HG03039 (cell line): ENCODE measurements around the gene GPR156.
"Not testable (repeated sequence)": the region's sequence is repeated elsewhere in the genome, so short reads cannot be mapped to it uniquely, and the experiment has no call there.

Experiments used
- ATAC-seq: cut with Tn5 transposase; IDR thresholded peaks from one replicate; pipeline ENCODE4 v1.9.1; 2021; ENCODE audit warnings: mild to moderate bottlenecking, moderate library complexity; ENCODE audit not compliant: unreplicated experiment

Gene GPR156

DNA sequence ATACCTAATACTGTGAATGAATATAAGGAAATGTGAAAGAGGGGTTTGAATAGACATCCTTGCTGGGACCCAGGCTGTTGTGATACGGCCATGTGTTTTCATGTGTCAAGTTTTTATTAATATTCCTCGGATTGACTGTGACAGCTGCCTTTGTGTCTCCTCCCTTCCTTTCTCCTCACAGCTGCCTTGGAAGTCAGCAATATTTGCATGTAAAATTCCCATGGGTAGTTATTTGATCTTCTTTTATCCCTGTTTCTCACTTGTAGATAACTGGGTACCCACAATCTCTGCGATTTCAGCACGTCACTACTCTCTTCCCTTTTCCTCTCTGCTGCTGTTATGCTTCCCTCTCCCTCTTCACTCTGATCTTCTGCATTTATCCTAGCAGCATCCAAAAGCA, 9.4 kb downstream of the GPR156 start:
- ATAC-seq, result no peak

DNA sequence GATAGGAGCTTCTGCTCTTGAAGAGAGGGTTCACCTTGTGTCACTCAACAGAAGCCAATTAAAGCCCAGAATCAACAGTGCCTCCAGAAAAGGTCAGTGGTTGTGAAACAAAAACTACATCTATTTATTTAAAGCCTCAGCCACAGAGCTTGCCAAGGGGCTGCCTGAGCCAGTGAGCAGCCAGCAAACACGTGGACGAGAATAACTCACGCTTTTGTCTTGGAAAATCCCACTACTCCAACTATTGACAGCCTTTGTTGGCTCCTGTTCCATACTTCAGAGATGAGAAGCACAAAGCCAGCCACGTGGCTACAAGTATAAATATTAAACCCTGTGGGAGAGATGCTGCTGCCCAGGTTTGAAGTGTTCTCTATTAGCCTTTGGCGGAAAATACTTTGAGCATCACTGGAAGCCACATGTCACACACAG, 10.3 kb downstream of the GPR156 start:
- ATAC-seq, result no peak

GRCh38 chr3:120272286-120272685, 12.7 kb downstream of the GPR156 start:
- ATAC-seq, result no peak

DNA sequence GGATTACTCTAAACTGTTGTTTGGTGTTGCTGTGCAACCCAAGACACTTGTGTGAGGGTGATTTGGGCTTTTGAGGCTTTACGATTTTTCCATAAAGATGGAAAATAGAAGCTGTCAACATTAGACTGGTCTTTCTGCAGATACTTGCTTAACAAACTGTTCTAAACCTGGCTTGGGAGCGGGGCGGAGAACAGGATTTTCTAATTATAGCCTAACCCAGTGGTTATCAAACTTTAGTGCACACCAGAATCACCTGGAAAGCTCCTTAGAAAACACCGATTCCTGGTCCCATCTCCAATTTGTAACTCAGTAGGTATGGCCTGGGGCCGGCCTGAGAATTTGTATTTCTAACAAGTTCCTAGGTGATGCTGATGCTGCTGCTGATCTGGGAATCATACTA, 19.0 kb downstream of the GPR156 start:
- ATAC-seq, result no peak

- ATAC-seq, result no peak
Observed at GRCh38 chr3:120264963-120265362, 20.1 kb downstream of the GPR156 start.

DNA sequence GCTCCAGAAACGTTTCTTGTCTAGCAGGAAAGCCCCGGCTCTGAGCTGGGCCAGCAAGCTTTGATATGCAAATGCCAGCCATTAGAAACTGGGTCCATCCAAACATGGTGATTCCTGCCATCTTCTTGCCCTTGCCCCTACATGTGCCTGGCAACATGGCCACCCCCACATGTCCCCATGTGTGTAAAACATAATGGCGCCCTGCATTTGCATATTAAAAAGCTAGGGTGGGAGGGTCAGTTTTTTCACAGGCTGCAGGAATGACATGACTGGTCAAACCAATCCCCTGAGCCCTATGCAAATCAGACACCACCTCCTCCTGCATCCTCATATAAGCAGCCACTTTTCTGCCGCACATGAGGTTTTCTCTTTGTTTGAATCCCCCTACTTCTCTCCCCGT, 21.2 kb downstream of the GPR156 start:
- no peak for ATAC-seq

DNA sequence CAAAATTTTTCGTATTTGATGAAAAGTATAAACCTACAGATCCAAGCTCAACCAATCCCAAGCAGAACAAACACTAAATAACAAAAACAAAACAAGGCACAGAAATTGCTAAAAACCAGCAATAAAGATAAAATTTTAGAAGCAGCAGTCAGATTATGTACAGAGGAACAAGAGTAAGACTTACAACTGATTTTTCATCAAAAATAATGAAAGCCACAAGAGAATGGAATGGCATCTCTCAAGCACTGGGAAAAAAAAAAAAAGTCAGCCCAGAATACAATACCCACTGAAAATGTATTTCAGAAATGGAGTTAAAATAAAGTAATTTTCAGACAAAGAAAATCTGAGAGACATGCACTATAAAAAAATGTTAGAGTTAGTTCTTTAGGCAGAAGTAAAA, 27.0 kb downstream of the GPR156 start:
- no peak for ATAC-seq

GRCh38 chr3:120245386-120245785, 39.6 kb downstream of the GPR156 start:
- no peak for ATAC-seq

DNA sequence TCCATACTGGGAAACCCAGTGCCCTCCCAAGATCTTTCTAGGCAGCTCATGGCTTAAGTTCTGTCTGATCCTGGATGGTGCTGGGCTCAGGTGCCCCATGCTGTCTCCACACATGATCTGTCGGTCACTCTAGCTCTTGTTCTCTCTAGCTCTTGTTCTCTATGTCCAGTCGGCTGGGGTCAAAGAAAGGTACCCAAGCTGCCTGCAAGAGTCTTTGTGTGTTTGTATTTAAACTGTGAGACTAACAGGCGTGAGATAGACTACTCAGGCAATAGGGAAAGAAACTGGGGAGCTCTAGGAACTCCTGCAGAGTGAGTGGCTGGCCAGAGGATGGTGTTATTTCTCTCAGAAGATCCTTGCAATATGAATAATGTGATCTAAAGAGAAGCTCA, 40.2 kb downstream of the GPR156 start:
- ATAC-seq, result no peak

DNA sequence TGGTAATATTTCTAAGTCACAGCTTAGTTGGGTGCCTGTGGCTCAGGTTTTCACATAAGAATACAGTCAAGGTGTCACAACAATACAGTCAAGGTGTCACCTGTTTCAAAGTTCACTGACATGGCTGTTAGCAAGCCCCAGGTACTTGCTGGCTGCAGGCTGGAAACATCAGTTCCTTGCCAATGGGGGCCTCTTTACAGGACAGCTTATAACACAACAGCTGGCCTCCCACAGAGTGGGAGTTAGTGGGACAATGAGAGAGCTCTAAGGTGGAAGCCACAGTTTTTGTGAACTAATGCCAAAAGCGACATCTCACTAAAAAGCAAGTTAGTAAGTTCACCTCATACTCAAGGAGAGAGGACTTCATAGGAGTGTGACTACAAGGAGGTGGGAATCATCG, 45.4 kb downstream of the GPR156 start:
- ATAC-seq, result no peak

DNA sequence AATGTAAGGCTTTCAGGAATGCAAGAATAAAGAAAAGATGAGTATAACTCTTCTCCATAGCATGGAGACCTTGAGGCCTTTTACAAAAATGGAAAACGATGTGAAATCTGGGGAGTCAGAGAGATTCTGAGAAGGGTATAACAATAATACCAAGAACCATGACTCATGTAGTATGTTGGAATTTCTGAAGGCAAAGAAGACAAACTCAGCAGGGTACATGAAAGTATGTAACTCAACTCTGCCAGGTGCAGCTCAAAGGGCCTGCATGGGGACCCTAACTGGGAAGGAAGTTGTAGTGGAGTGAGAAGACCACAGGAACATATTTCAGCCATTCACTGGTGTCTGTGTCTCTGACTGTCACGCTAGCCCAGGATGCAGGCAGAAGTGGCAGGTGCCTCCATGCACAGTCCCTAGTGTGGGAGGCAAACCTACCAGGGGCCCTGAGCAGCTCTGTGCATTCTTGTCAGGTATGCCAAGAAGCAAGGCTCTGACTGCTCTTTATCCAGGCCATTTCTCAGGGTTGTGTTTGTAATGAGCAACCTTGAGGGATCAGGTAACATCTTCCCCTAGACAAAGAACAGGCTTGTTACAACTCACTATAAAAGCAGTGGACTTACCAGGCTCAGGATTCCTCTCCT, 57.2 kb downstream of the GPR156 start:
- no peak for ATAC-seq

- no peak for ATAC-seq
Observed at GRCh38 chr3:120224237-120224636, 60.8 kb downstream of the GPR156 start.

- ATAC-seq, result no peak
Observed at GRCh38 chr3:120218981-120219380, 66.0 kb downstream of the GPR156 start.

- not testable (repeated sequence) for ATAC-seq
Observed at GRCh38 chr3:120216633-120217032, 68.4 kb downstream of the GPR156 start.

GRCh38 chr3:120214176-120214575, 70.8 kb downstream of the GPR156 start:
- ATAC-seq, result no peak

GRCh38 chr3:120212505-120212904, 72.5 kb downstream of the GPR156 start:
- ATAC-seq, result no peak

GRCh38 chr3:120209425-120209824, 75.6 kb downstream of the GPR156 start:
- ATAC-seq, result no peak

DNA sequence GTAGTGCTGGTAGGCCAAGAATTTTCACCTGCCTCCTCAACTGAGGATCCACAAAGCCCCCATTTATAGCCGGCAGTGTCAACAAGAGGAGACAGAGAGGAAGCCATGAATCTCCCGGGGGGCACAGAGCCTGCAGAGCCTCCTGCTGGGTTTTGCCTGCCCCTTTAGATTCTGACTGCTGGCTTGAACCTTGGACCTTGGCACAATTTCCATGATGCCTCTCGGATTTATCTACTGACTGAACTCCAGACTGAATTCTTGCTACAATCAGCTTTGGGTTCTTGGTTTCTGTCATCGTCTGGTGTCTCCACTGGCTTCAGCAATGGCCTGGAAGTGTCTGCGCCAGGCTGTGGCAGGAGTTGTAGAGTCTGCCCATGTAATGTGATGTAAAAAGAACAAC, 80.7 kb downstream of the GPR156 start:
- ATAC-seq, result no peak

DNA sequence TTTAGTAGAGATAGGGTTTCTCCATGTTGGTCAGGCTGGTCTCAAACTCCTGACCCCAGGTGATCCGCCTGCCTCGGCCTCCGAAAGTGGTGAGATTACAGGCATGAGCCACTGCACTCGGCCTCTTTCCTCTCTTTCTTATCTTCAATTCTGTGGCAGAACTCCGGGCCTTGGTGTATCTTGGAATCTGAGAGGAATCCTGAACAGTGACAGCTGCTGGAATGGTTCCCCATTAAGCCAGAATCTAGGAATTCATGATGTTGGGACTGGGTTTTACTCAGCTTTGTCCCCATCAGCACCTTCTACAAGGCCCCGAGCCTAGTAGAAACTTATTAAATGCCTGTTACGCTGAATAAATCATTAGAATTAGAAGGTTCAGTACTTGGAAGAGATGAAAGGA, 81.4 kb downstream of the GPR156 start:
- ATAC-seq, result no peak

DNA sequence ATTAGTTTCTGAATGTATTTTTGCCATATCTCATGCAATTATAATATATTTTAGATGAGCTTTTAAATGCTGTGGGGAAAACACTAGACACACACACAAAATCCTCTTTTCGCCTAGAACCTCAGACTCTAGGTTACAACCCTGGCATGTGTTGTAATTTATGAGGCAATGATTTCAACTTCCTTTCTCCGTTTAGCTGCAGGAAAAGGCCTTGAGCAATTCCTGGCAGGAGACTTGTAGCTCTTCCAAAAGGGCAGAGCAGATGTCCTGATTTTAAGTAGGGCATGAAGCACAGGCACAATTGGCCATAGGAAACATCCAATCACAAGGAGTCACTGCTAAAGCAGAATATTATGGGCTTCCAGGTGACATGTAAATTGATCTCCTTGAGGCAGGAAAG, 82.0 kb downstream of the GPR156 start:
- ATAC-seq, result no peak

DNA sequence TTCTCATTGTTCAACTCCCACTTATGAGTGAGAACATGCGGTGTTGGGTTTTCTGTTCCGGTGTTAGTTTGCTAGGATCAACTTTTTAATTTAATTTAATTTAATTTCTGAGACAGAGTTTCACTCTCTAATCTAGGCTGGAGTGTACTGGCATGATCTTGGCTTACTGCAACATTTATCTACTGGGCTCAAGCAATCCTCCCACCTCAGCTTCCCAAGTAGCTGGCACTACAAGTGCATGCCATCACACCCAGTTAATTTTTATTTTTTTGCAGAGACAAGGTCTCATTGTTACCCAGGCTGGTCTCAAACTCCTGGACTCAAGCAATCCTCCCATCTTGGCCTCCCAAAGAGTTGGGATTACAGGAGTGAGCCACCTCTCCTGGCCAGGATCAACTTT, 82.7 kb downstream of the GPR156 start:
- ATAC-seq, result no peak

DNA sequence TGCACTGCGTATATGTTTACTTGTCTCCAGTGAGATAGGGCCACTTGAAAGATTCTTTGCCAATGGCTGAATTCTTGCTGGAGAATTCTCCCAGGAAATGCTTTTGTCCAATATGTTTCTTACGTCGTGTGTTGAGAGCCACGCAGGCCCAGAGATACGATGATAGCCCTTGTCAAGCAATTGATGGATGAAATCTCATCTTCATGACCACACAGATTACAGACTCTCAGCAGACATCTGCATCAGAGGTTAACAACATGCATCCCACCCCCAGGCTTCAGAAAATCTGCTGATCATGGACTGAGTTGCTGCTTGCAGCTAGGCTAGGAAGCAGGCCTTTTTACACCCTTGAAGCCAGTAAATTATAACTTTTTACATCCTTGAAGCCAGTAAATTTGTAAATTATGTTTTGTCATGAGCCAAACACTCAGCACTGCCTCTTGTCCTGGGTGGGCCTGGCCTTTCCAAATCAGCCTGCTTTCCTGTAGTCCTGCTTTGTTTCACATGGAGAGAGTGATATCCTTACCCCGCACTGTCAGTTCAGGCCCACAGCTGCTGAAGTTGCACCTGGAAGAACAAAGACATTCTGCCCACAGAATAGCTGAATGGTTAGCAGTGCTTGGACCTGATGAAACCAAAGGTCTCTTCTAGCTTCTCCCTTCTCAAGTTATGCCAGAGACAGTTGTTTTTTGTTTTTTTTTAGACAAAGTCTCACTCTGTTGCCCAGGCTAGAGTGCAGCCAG, 84.4 kb downstream of the GPR156 start:
- no peak for ATAC-seq
